Ecto neural progenitor cell (in vitro differentiated cells): ENCODE data around the gene TMUB2.
A peak's percentile ranks its signal among the peaks of the same experiment; 100 is the strongest.
"Not testable (repeated sequence)": the region's sequence is repeated elsewhere in the genome, so short reads cannot be mapped to it uniquely, and the experiment has no call there.

Experiments
- DNase-seq: peaks from one replicate; pipeline ENCODE4 v3.0.0-alpha.2; 2018; ENCODE audit warnings: low spot score

The TMUB2 gene

DNA sequence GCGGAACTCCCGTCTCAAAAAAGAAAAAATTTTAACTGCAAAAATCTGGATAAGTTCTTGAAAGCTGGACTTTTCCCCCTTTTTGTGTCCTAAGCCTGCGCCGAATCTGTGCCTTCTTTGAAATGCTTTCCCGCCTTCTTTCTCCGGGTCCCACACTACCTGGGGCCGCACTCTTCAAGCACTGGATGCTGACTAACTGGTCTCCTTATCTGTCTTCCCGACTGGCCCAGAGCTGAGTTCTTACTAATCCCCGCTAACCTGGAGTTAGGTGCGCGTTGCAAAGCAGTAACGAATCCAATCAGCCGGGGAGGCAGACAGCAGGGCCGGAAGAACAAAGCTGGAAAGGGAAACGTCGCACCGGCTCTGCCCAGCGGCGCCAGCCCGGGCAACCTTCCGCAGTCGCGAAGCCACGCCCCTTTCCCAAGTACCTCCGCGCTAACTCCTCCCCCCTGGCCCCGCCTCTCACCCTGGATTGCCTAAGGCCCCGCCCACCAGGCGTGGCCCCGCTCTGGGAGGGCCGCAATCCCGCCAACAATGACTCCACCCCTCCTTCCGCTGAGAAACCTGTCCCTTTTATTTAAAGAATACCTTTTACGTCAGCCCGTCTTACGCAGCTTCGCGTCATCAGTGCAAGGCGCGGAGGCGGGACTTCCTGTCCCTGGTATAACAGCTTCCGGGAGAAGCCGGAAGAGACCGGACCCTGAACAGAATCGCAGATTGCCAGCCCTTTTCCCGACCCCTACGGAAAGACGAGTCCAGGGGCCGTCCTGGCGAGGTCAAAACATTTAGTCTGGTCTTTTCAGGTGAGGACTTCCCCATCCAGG is at the start of gene TMUB2:
TMUB2 (plus strand) TSS at position 666 of the 824 bp plus-strand sequence. CDS start 737 bp downstream, outside the sequence.
- peak; percentile 100 for DNase-seq

DNA sequence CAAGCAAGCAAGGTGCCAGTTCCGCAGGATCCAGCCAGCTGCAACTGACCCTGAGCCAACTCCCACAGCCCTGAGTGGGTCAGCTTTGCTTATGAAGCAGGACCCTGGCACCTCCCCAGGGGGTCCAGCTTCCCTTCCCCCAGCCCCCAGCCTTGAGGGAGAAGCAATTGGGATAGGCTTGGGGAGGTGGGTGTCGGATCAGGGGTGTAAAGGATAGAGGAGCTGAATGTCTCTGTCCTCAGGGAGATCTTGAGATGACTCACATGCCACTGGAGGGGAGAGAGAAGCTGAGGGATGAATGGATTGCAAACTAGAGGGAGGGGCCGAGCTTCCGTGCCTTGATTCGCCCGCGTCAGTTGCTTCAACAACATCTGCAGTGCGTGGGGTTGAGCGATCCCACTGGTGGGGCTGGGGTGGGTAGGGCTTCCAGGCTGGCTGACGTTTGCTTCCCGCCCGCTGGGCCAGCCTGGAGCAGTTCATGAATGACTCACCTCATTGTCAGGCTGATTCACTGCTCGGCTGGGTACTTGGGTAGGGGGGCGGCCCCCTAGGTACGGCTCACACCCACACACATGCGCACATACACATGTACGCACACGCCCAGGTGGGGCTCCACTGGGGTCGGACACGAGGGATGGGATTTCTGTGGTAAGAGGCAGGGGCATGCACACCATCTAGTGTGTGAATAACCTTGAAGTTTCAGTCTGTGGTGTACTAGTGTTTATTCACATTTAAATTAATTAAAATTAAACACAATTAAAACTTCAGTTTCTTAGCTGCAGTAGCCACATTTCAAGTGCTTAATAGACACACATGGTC is 48.7 kb upstream of the TMUB2 start:
- peak; percentile 74 for DNase-seq

DNA sequence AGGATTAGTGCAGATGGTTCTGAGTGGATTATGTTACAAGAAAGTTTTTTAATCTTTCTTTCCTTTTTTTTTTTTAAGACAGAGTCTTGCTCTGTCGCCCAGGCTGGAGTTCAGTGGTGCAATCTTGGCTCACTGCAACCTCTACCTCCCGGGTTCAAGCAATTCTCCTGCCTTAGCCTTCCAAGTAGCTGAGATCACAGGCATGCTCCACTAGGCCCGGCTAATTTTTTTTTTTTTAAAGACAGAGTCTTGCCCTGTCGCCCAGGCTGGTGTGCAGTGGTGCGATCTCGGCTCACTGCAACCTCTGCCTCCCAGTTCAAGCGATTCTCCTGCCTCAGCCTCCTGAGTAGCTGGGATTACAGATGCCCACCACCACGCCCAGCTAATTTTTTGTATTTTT is 42.9 kb upstream of the TMUB2 start:
- not testable (repeated sequence) for DNase-seq

DNA sequence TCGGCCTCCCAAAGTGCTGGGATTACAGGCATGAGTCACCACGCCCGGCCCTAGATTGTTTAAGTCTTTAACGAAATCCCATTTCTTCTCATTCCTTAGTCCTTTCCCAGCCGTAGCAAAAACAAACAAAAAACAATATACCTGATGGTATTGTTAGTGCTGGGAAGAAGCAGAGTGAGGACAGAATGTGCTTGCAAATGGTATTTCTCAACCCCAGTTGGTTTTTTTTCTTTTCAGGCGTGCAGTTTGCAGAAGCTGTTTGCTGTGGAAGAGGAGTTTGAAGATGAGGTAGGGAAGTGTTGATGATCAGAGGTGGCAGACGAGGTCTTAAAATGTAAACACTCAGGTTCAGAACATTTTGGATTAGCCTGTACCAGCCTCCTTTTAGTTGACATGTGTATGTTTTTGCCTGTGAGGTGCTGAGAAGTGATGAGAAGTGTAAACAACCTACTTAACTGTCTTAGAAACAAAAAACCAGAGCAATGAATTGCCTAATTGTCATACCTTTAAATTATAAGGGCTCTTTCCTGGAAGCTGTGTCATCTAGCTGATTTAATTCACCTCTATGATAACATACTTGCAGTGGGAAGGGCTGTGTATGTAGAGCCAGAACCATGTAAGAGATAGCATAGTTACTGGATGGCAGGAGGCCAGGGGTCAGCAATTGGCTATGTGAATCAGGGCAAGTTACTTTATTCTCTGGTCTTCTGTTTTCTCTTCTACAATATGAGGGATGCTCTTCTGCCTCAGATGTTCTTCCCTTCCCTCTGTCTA is 41.6 kb upstream of the TMUB2 start:
- DNase-seq: no peak

DNA sequence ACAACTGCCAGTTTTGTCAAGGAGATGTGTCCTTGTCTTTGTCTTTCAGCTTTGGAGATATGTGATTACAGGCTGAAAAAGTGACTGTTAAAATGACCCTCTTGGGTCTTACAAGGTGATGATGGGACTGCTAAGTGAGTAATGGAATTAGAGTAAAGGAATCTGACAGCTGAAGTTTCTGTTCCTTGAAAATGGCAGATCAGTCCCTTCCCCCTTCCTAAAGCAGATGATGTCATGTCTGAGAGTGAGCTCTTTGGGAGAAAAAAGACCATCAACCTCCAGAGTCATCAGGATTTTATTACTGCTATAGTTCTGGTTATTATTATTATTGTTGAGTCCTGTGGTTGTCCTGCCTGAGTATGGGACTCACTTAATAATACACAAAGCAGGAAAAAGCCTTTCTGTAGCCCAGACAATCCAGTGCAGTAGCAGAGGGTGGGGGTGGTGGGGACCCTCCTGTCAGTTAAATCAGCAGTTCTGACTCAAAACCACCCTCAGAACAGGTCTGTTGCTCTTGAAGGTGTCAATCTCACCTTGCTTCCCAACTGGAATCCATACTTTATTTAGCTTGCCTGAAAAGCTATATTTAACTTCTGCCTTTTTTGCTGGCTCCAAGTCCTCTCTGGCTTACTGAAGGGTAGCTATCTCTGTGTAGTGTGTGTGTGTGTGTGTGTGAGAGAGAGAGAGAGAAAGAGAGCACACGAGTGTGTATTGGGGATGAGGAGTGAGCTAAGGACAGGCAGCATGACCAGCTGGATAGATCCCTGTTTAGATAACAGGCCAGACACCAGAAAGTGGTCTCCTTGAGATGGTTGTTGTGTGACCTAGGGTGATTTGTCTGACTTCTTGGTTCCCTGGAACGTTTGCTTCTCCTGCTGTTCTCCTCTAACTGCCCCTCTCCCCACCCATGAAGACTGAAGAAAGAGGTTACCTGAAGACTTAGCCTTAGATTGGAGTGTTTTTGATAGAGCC is 40.1 kb upstream of the TMUB2 start:
- no peak for DNase-seq

DNA sequence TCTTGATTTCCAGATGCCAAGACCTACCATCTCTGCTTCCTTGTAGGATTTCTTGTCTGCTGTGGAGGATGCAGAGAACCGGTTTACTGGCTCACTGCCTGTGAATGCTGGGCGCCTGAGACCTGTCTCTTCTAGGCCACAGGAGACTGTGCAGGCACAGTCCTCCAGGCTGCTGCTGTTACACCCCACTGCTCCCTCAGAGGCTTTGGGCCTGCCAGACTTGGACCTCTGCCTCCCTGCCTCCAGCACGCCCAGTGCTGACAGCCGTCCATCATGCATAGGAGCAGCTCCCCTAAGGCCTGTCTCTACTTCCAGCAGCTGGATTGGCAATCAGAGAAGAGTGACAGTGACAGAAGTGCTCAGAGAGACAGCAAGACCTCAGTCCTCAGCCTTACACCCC is 39.0 kb upstream of the TMUB2 start:
- DNase-seq: no peak

DNA sequence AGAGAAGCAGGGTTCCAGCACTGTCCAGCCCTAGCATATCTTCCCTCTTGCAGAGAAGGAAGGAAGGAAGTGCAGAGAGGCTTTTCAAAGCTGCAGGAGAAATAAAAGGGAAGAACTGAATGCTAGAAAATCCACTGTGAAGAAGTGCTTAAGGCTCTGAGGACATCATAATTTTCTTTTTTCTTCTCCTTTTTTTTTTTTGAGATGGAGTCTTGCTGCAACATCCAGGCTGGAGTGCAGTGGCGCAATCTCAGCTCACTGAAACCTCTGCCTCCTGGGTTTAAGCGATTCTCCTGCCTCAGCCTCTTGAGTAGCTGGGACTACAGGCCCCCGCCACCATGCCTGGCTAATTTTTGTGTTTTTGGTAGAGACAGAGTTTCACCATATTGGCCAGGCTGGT is 37.7 kb upstream of the TMUB2 start:
- DNase-seq: not testable (repeated sequence)

DNA sequence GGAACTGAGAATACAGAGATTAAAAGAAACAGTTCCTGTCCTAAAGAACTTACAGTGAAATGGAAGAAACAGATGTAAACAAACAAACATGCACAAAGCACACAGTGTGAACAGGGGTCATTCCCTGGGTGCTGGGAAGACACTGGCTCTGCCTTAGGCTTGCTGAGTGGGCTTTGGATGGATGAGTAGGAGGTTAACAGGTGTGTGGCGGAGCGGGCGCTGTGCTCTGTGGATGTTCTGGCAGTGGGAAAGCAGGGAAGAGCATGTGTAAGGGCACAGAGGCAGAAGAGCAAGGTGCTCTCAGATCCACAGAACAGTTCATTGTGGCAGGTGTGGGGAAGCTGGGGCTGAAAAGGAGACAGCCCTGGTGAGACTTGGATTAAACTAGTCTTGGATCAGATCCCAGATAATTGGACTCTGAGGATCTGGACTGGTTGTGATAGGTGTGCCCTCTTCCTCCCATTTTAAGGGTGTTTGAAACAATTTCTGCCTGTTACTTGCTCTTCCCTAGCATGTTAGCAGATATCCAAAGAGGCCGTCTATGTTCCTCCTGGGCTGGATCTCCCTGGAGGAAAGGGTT is 36.9 kb upstream of the TMUB2 start:
- no peak for DNase-seq

DNA sequence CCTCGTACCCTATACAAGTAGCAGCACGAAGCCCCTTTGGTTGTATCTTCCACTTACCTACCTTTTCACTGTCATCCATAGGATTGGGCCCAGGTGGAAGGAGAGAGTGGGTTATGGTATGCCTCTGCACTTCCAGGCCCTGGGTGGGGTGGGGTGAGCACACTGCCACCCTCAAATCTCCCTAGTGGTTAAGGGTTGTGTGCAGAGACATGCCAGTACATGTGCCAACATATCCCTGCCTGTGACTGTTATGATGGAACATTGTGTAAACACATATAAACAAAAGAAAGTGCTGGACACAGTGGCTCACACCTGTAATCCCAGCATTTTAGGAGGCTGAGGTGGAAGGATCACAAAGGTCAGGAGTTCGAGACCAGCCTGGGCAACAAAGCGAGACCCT is 33.9 kb upstream of the TMUB2 start:
- no peak for DNase-seq

DNA sequence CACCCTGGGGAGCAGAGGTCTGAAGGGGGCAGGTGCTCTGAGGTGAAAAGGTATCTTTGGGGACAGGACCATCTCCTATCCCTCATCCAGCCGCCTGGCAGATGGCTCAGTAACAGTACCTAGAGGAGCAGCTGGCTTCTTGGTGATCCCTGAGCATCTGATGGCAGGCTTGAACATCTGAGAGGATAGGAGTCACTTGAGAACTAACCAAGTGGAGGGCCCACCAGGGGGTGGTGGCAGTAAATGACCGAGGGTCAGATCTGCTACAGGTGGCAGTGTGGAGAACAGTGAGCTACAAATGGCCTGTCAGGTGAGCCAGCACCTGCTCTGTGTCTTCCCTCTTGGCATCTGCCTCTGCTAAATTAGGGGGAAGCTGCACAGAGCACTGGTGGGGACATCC is 31.3 kb upstream of the TMUB2 start:
- DNase-seq: no peak

DNA sequence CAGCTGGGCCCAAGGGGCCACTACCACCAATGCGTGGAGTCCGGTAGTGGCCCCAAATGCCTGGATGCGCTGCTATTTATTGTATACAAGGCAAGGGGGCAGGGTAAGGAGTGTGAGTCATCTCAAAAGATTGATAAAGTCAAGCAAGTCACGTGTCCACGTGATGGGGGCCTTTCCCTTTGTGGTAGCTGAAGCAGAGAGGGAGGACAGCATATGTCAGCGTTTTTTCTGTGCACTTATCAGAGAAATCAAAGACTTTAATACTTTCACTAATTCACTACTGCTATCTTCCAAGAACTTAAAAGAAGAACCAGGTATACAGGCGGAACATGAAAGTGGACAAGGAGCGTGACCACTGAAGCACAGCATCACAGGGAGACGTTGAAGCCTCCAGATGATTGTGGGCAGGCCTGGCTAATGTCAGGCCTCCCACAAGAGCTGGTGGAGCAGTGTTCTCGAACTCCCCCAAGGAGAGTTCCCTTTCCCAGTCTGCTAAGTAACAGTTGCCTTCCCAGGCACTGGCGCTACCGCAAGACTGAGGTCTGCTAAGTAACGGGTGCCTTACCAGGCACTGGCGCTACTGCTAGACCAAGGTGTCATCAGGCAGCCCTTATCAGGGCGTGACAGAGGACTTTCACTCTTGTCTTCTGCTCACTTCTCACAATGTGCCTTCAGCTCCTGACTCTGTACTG is 27.1 kb upstream of the TMUB2 start:
- DNase-seq: no peak

DNA sequence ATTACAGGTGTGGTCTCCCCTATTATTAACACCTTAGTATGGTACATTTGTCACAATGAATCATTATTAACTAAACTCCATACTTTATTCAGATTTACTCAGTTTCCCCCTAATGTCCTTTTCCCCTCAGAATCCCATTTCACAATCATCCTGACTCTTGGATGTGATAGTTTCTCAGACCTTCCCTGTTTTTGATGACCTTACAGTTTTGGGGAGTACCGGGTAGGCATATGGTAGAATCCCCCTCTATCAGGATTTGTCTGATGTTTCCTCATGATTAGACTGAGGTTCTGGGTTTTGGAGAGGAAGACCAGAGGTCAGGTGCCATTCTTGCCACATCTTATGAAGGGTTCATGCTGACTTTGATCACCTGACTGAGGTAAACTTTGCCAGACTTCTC is 22.3 kb upstream of the TMUB2 start:
- no peak for DNase-seq

DNA sequence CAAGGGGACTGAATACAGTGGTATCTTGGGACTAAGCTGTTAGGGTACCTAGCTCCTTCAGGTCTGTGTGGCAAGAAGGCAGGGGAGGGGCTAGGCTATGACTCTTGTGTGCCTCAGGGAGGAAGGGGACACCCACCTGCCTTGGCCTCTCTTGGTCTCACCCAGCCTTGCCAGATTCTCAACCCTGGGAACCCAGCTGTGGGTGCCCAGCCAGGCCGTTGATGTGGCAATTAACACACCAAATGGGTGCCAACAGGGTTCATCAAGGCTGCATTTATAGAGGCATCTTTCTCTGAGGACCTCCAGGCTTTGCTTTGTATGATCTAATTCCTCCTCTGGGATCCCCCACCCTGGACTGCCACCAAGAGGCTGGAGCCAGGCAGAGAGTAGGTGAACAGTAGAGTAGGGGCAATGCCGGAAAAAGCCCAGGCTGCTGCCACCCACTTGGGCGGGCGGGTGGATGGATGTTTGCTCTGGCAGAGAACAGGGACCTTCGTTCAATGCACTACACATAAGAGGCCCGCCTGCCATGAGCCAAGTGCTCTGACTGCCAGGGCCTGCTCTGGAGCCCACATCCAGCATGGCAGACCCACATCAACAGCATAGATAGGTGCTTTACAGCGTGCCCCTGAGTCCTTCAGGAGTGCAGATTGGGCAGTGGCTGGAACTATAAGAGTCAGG is 19.5 kb upstream of the TMUB2 start:
- DNase-seq: no peak

DNA sequence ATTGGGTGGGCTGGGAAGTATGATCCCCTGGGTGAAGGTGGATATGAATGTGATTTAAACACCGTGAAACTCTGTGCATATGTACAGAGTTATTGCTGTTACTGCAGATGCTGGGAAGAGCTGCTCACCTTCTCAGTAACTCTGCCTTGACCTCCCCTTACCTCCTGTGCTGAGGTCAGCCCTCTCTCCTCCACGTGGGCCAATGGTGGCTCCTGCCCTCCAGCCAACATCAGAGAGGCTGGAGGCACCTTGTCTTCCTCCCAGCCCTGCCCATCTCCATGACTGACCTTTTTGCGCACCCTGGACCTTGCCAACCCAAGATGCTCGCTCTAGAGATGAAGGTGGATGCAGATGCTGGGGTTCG is 16.7 kb upstream of the TMUB2 start:
- no peak for DNase-seq

DNA sequence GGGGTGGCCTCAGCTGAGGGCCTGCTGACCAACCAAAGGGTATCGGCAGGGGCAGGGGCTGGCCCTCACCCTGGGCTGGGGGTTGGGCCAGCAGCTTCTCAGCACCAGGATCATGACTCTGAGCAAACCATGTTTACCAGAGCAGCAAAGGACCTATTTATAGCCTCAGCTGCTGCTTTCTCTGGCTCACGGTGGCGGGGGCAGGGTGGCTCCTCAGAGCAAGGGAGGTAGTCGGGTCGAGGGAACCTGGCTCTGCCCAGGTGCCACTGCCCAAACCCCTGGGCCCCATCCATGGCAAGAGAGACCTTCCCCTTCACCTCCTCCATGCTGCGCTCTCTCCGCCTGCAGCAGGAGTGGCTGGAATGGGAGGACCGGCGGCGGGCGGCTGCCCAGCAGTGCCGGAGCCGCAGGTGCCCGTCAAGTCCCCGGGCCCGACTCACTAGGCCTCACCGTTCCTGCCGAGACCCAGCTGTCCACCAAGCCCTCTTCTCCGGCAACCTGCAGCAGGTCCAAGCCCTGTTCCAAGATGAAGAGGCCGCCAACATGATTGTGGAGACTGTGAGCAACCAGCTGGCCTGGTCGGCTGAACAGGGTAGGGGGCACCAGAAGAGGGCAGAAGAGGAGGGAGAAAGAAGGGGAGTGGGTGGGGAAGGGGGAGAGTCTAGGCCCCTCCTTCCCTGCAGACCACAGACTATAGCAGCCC is 16.1 kb upstream of the TMUB2 start, which contains the start of gene ASB16:
ASB16 (plus strand) TSS at position 206 of the 703 bp plus-strand sequence; CDS start at position 292, 86 bp downstream.
- no peak for DNase-seq

DNA sequence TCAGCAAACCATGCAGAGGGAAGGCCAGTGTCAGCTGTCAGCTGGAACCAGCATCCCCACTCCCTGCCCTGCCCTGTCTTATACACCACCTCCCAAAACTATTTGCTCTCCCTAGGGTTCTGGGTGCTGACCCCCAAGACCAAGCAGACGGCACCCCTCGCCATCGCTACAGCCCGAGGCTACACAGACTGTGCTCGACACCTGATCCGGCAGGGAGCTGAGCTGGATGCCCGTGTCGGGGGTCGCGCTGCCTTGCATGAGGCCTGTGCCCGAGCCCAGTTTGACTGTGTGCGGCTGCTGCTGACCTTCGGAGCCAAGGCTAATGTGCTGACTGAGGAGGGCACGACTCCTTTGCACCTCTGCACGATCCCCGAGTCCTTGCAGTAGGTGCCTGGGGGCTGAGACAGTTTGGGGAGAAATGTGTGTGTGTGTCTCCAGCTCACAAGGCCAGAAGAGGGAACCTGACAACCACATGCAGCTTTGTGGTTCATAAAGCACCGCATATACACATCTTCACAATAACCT is 14.8 kb upstream of the TMUB2 start:
- DNase-seq: no peak

DNA sequence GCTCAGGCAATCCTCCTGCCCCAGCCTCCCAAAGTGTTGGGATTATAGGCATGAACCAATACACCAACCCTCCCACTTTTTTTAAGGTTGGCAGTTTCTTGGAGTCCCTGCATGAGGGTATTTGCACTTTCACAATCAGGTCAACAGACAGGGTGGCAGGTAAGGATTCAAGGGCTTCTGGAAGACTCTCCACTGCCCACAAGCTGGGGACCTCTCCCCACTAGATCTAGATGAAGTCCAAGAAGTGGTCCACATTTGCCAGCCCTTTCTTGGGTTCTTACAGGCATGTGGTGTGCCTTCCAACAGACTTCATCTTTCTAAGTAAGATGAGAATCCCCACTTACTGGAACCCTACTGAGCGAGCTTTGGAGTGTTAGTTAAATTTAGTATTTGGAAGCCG is 12.3 kb upstream of the TMUB2 start:
- DNase-seq: no peak

DNA sequence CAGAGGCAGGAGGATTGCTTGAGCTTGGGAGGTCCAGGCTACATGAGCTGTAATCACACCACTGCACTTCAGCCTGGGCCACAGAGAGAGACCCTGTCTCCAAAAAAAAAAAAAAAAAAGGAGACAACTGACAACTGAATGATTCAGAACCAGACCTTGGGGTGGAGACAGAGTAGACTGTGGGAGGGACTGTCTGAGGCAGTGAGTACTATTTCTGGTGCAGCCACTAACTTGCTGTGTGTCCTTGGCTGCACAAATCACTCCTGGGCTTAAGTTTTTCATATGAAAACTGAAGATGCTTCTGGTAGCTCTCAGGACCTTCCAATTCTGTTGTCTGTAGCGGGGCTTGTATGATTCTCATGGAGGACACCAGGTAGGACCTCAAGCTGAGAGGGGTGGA is 10.5 kb upstream of the TMUB2 start:
- no peak for DNase-seq
